Mucosa of stomach (tissue), 1 donor: ENCODE measurements around the gene ANKFN1.

Experiments
- H3K27me3 ChIP-seq: one replicate; pipeline ENCODE4 v1.7.0; 2013; ENCODE audit warnings: mild to moderate bottlenecking, low read length; ENCODE audit not compliant: control insufficient read depth, insufficient read depth
- H3K36me3 ChIP-seq: one replicate; pipeline ENCODE4 v1.7.0; 2013; ENCODE audit warnings: low read length; ENCODE audit not compliant: control insufficient read depth, insufficient read depth
- H3K4me1 ChIP-seq: one replicate; pipeline ENCODE4 v1.7.0; 2013; ENCODE audit warnings: mild to moderate bottlenecking, low read length; ENCODE audit not compliant: control insufficient read depth, insufficient read depth
- H3K4me3 ChIP-seq: one replicate; pipeline ENCODE4 v1.7.0; 2013; ENCODE audit warnings: low read length
- H3K9ac ChIP-seq: one replicate; pipeline ENCODE4 v1.7.0; 2013; ENCODE audit warnings: mild to moderate bottlenecking, low read length, moderate library complexity
- H3K9me3 ChIP-seq: one replicate; pipeline ENCODE4 v1.7.0; 2013; ENCODE audit warnings: mild to moderate bottlenecking, low read length, moderate library complexity; ENCODE audit not compliant: control insufficient read depth
- donor health status: Pancreatic carcinoma.

Gene ANKFN1

GRCh38 chr17:56203430-56203829 is 50.2 kb downstream of the ANKFN1 start:
- no peaks in the 10 kb centered on the region for H3K36me3 ChIP-seq
- no peak overlapping the region for H3K9ac ChIP-seq
- no peaks in the 10 kb centered on the region for H3K27me3 ChIP-seq
- H3K4me3 ChIP-seq: no peak overlapping the region
- no peaks in the 10 kb centered on the region for H3K4me1 ChIP-seq
- no peaks in the 10 kb centered on the region for H3K9me3 ChIP-seq

- Histone ChIP-seq H3K9me3 (no peaks in the 10 kb centered on the region), H3K27me3 (no peaks in the 10 kb centered on the region), H3K4me3 (no peak overlapping the region), H3K4me1 (no peaks in the 10 kb centered on the region), H3K36me3 (no peaks in the 10 kb centered on the region), H3K9ac (no peak overlapping the region)
Measured at GRCh38 chr17:56206351-56206750, 53.1 kb downstream of the ANKFN1 start.

- H3K4me3 ChIP-seq: no peak overlapping the region
- H3K9me3 ChIP-seq: no peaks in the 10 kb centered on the region
- H3K27me3 ChIP-seq: no peaks in the 10 kb centered on the region
- H3K36me3 ChIP-seq: no peaks in the 10 kb centered on the region
- H3K9ac ChIP-seq: no peak overlapping the region
- no peaks in the 10 kb centered on the region for H3K4me1 ChIP-seq
Measured at GRCh38 chr17:56213031-56213430, 59.8 kb downstream of the ANKFN1 start.

GRCh38 chr17:56217921-56218320 is 64.6 kb downstream of the ANKFN1 start:
- H3K4me3 ChIP-seq: no peak overlapping the region
- peaks cover 5% of the 10 kb centered on the region for H3K4me1 ChIP-seq

GRCh38 chr17:56222255-56222654 is 69.0 kb downstream of the ANKFN1 start:
- peaks cover 5% of the 10 kb centered on the region for H3K4me1 ChIP-seq
- no peaks in the 10 kb centered on the region for H3K9me3 ChIP-seq
- no peaks in the 10 kb centered on the region for H3K36me3 ChIP-seq
- H3K4me3 ChIP-seq: no peak overlapping the region
- H3K9ac ChIP-seq: no peak overlapping the region
- H3K27me3 ChIP-seq: no peaks in the 10 kb centered on the region

More at GRCh38 chr17:56217921-56218320, 64.6 kb downstream of the ANKFN1 start:
- no peaks in the 10 kb centered on the region for H3K27me3 ChIP-seq
- H3K9me3 ChIP-seq: no peaks in the 10 kb centered on the region
- H3K9ac ChIP-seq: no peak overlapping the region
- no peaks in the 10 kb centered on the region for H3K36me3 ChIP-seq

- H3K4me1 ChIP-seq: no peaks in the 10 kb centered on the region
- no peaks in the 10 kb centered on the region for H3K36me3 ChIP-seq
- no peak overlapping the region for H3K4me3 ChIP-seq
- no peaks in the 10 kb centered on the region for H3K27me3 ChIP-seq
- H3K9me3 ChIP-seq: no peaks in the 10 kb centered on the region
- H3K9ac ChIP-seq: no peak overlapping the region
Measured at GRCh38 chr17:56230660-56231059, 77.4 kb downstream of the ANKFN1 start.

GRCh38 chr17:56231252-56231651 is 78.0 kb downstream of the ANKFN1 start:
- Histone ChIP-seq H3K36me3 (no peaks in the 10 kb centered on the region), H3K9me3 (no peaks in the 10 kb centered on the region), H3K9ac (no peak overlapping the region)

GRCh38 chr17:56231693-56232092 is 78.4 kb downstream of the ANKFN1 start:
- H3K9ac ChIP-seq: no peak overlapping the region
- no peaks in the 10 kb centered on the region for H3K9me3 ChIP-seq
- no peaks in the 10 kb centered on the region for H3K4me1 ChIP-seq
- H3K4me3 ChIP-seq: no peak overlapping the region
- H3K36me3 ChIP-seq: no peaks in the 10 kb centered on the region
- no peaks in the 10 kb centered on the region for H3K27me3 ChIP-seq

More at GRCh38 chr17:56231252-56231651, 78.0 kb downstream of the ANKFN1 start:
- H3K4me3 ChIP-seq: no peak overlapping the region
- no peaks in the 10 kb centered on the region for H3K27me3 ChIP-seq
- no peaks in the 10 kb centered on the region for H3K4me1 ChIP-seq

- H3K9me3 ChIP-seq: no peaks in the 10 kb centered on the region
- H3K9ac ChIP-seq: no peak overlapping the region
- H3K36me3 ChIP-seq: no peaks in the 10 kb centered on the region
- H3K27me3 ChIP-seq: no peaks in the 10 kb centered on the region
- H3K4me3 ChIP-seq: no peak overlapping the region
- no peaks in the 10 kb centered on the region for H3K4me1 ChIP-seq
Measured at GRCh38 chr17:56244268-56244890, 91.1 kb downstream of the ANKFN1 start.

- H3K4me1 ChIP-seq: no peaks in the 10 kb centered on the region
- H3K4me3 ChIP-seq: no peak overlapping the region
- H3K9me3 ChIP-seq: no peaks in the 10 kb centered on the region
- no peak overlapping the region for H3K9ac ChIP-seq
- no peaks in the 10 kb centered on the region for H3K36me3 ChIP-seq
- H3K27me3 ChIP-seq: no peaks in the 10 kb centered on the region
Measured at GRCh38 chr17:56247816-56248215, 94.5 kb downstream of the ANKFN1 start.

GRCh38 chr17:56257075-56257474 is 103.8 kb downstream of the ANKFN1 start:
- Histone ChIP-seq H3K4me1 (no peaks in the 10 kb centered on the region), H3K9me3 (no peaks in the 10 kb centered on the region), H3K9ac (no peak overlapping the region), H3K36me3 (no peaks in the 10 kb centered on the region), H3K27me3 (no peaks in the 10 kb centered on the region), H3K4me3 (no peak overlapping the region)

- Histone ChIP-seq H3K27me3 (no peaks in the 10 kb centered on the region), H3K36me3 (no peaks in the 10 kb centered on the region), H3K4me1 (no peaks in the 10 kb centered on the region), H3K4me3 (no peak overlapping the region), H3K9me3 (no peaks in the 10 kb centered on the region), H3K9ac (no peak overlapping the region)
Measured at GRCh38 chr17:56260376-56261002, 107.2 kb downstream of the ANKFN1 start.
